ENCODE results near the gene GZMA.

Gene GZMA

GRCh38 chr5:55110217-55110616, 7.8 kb downstream of the GZMA start:
- no peak for DNase-seq

DNA sequence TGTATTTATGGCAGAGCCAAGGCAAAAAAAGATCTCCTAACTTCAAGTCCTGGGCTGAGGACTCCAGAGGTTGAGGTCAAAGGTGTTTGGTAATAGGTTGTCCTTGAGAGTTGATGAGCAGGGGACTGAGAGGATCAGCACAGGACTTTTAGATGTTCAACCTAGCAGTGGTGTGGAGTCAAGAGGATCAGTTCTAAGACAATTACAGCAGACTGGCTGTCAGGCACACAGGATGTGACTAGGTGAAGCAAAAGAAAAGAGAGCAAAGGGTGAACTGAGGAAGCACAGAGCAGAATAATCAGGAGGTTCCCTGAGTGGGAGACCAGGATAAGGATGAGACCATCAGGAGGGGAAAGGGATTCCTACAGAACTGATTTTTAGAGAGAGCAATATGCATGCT, 10.9 kb downstream of the GZMA start:
- no peak for DNase-seq

DNA sequence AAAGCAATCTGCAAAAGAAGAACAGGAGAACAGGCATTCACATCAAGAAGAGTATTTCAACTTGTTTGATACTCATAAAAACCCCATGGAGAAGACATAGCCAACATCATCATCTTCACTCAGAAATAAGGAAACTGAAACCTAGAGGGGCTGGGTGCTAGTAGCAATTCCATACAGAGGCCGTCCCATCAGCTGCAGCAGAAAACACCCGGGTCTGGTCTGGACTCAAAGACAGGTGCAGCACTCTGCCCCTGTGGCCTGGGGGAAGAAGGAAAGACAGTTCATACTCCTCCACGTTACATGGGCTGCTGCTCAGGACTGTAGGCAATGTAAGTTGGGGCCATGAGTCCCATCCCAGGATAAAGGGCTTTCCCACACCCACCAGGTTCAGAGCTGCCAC, 11.6 kb downstream of the GZMA start:
- DNase-seq: no peak

DNA sequence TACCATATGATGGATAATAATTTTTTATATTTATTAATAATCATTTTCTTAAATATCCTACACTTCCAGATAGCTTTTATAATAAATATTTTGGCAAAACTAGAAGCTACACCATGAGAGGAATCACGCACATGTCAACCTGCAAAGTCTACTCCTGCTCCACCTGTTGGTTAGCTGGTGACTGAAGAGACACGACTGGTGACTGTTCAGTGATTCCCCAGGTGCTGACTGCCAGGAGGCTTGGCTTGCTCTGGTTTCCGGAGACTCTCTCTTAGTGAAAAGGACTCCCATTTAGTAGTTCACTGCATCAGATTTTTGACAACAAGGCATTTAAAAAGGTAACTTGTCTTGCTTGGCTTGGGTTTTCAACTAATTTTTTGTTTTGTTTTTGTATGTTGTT, 20.9 kb downstream of the GZMA start:
- no peak for DNase-seq

DNA sequence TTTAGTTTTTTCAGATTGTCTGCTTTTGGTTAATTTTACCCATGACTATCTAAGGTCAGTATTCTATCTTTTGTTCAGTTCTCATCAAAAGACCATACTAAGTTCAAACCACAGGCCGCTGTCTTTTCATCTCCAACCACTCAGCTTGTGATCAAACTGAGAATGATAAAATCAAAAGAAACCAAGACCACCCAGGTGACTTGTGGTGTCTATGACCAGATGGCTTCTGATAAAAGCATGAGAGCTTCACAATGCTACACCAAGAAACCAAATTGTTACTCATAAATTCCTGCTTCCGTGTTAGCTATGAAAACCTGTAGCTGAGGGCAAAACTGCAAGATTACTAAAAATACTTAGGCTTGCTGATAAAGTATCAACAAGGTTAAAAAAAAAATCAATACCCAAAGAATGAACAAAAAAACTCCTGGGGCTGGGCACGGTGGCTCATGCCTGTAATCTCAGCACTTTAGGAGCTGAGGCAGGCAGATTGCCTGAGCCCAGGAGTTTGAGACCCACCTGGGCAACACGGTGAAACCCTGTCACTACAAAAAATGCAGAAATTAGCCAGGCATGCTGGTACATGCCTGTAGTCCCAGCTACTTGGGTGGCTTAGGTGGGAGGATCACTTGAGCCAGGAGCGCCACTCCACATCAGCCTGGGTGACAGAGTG, 31.7 kb downstream of the GZMA start:
- DNase-seq: no peak

GRCh38 chr5:55136521-55136920, 34.1 kb downstream of the GZMA start:
- DNase-seq: no peak

DNA sequence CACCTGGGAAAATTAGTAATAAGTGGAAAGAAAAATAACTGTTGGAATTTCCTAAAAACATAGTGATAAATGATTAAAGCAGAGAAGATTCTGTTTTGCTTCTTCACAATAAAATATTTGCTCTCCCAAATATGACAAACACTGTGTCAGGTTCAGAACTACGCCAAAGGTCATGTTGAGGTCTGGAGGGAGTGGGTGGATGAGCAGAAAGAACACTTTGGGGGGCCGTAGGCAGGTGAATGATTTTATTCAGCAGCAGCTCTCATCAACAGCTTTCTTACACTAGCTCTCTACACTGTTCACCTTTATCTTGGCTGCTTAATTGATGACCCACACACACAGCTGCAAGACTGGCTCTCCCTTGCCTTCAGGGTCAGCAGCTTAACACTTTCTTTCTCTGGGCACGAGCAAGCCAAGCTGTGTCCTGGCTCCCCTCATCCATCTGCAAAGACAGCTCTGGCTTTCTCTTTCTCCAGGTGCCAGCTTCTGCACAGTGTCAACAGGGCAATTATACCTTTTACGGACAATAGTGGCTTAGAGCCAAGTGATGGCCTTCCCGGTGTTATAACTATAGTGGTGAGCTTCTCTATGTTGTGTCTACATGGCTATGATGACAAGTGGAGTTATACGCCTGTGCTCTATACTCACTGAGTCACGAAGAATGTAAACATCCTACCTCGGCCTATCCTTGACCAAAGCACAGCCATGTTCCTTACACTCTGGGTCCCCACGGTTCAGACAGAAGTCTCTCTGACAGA, 38.6 kb downstream of the GZMA start:
- no peak for DNase-seq

- DNase-seq: no peak
These were observed 39.7 kb downstream of the GZMA start for GRCh38 chr5:55141945-55142690.

GRCh38 chr5:55143624-55144023, 41.2 kb downstream of the GZMA start:
- no peak for DNase-seq

DNA sequence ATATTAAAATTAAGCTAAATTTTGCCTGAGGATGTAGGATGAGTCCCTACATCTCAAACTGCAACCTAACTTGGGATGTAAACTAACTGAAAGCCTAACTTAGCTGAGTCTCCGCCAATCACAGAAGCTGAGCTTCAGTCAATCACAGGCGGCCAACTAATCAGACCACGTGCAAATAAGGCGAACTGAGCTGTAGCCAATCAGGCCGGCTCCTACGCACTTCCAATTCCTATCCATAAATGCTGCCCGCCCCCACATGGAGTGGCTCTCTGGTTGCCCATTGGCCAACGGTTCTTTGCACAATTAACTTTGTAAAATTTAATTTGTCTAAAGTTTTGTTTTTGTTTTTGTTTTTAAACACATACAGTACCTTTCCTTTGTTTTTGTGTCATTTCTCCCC, 43.6 kb downstream of the GZMA start:
- no peak for DNase-seq

DNA sequence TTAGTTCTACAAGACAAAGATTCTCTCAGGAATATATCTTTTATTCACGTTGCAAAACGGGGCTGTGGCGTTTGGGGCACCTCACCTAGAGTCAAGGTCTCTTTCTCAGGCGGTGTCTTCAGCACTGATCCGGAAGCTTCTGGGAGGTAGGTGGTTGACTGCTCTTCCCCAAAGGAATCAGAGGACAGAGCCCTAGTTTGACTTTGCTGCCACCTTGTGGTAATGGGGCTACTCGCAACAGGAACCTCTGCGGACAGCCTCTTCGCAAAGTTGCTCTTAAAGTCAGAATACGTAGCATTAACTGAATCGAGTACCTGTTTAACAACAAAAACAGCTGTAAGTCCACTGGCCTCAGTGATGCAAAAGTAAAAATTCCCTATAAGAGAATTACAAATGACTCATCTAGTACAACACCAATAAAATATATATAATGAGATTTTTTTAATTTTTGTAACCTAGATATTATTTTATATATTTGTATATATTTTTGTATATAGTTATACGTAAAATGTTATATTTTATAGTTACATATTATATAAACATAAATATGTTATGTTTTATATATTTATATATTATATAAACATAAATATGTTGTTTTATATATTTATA, 44.2 kb downstream of the GZMA start:
- DNase-seq: peak; percentile 19

DNA sequence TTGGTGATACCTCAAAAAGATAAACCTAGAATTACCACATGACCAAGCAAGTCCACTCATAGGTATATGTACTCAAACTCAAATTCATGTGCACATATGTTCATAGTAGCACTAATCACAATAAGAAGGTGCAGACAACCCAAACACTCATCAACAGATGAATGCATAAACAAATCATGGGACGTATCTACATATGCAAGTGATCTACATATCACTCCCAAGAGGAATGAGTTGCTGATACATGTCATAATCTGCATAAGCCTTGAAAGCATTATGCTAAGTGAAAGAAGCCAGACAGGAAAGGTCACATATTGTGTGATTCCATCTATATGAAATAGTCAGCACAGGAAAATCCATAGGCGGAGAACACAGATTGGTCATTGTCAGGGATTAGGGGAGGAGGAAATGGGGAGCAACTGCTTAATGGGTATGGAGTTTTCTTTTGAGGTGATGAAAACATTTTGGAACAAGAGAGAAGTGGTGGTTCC, 46.9 kb downstream of the GZMA start:
- no peak for DNase-seq

DNA sequence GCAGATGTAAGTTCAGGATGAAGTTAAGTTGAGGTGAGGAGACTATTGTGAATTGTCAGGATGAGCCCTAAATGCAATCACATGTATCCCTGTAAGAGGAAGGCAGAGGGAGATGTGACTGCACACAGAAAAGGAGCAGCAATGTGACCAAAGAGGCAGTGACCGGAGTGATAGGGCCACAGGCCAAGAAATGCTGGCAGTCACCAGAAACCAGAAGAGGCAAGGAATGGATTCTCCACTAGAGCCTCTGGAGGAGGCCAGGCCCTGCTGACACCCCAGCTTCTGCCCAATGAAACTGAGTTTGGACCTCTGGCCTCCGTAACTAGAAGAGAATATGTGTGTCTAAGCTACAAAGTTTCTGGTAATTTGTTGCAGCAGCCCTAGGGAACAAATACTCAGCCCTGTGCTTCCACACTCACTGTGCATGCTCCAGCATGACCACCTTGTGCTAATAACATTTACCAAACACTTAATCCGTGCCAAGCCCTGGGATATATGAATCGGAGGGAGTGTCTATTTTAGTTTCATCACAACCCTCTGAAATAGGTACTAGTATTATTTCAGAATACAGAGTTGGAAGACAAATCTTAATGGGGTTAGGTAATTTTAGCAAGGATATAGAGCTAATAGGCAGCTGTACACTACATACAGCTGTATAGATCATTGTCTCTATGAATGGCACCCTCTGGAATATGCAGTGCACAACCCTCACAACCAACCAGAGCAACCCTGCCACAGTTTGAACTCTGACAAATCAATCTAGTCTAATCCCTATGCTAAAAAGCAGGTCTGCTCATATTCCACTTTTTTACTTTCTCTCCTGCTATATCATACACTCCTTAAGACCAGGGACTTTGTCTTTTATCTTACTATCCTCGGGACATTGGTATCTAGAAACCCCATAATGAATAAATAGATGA, 49.7 kb downstream of the GZMA start:
- DNase-seq: no peak

DNA sequence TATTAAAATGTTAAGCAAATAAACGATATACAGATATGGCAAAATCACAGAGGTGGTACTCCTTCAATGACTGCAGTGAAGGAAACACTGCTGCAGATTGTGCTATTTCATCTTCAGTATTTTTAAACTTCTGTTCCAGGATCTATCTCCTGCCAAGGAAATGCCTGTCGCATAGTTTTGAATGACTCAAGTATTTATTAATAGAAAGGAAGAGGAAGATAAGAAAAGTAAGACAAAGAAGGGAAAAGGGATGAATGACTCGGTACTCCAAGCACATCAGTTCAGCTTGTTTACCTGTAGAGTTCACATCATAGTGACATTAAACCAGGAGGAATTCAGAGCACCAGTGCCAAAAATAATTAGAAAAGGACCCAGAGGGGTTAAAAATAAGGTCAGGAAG, 52.4 kb downstream of the GZMA start:
- no peak for DNase-seq

Measured in NCI-H1417 treated with DMSO at 0.1 percent for 48 hours (cell line).